GM12891 (cell line): ENCODE measurements around the gene GCNT2.

Experiments
- POLR2A ChIP-seq: IDR thresholded peaks from 2 replicates; pipeline ENCODE4 v1.6.1; 2011; ENCODE audit warnings: low read depth, low read length, control low read depth
- POLR2AphosphoS5 ChIP-seq: IDR thresholded peaks from 2 replicates; pipeline ENCODE4 v1.6.1; 2011; ENCODE audit warnings: low read depth, low read length, control low read depth

GRCh38 chr6:10481101-10481500, 40.0 kb upstream of the GCNT2 start:
- TF ChIP-seq POLR2AphosphoS5 (no peak), POLR2A (no peak)
